Vagina (tissue), 2 donors: ENCODE results near the gene ASNS. TPM values are rescaled to one million over a fixed set of nuclear protein-coding genes. Genes with fewer than 3 reads are reported as not detected.
"Not testable (repeated sequence)": the region's sequence is repeated elsewhere in the genome, so short reads cannot be mapped to it uniquely, and the experiment has no call there.

Source experiments
- DNase-seq, 2 donors: peaks; one replicate each; pipeline ENCODE4 v3.0.0-alpha.2; 2017; ENCODE audit errors: extremely low spot score in 2 of 2
- H3K27ac ChIP-seq: fragments of 200-600 bp; sonication (generic); one replicate; pipeline ENCODE4 v1.5.1; 2019
- H3K27me3 ChIP-seq: fragments of 200-600 bp; sonication (generic); one replicate; pipeline ENCODE4 v1.5.1; 2019
- H3K36me3 ChIP-seq, 2 donors: fragments of 200-600 bp; sonication (generic); one replicate each; pipeline ENCODE4 v1.5.1; 2017 to 2019
- H3K4me1 ChIP-seq: fragments of 200-600 bp; sonication (generic); one replicate; pipeline ENCODE4 v1.5.1; 2019
- H3K4me3 ChIP-seq, 2 donors: fragments of 200-600 bp; sonication (generic); 1 replicate in 1 of 2; 2 replicates in 1 of 2; pipeline ENCODE4 v1.5.1; 2016 to 2019
- H3K9me3 ChIP-seq: fragments of 200-600 bp; sonication (generic); one replicate; pipeline ENCODE4 v1.5.1; 2019
- CTCF ChIP-seq, 3 experiments: fragments of 450-650 bp in 2 of 3; fragments of 200-600 bp in 1 of 3; sonication (generic) in 1 of 3; IDR thresholded peaks; one replicate each; pipeline ENCODE4 v1.5.1; 2017 to 2019; ENCODE audit warnings: antibody characterized with exemption in 3 of 3, mild to moderate bottlenecking in 2 of 3, moderate library complexity in 2 of 3
- POLR2A ChIP-seq, 2 donors: fragments of 450-650 bp; IDR thresholded peaks; one replicate each; pipeline ENCODE4 v1.6.1; 2017; ENCODE audit warnings: antibody characterized with exemption in 2 of 2, mild to moderate bottlenecking in 2 of 2, moderate library complexity in 2 of 2
- POLR2AphosphoS5 ChIP-seq, 2 donors: sonication (generic); formaldehyde crosslinking; IDR thresholded peaks; one replicate each; pipeline ENCODE4 v1.9.0; 2017; ENCODE audit warnings: antibody characterized with exemption in 2 of 2, mild to moderate bottlenecking in 2 of 2, low read depth in 1 of 2; ENCODE audit not compliant: insufficient read depth in 1 of 2
- intact Hi-C: fragments of 100-400 bp; cut with DNase I; formaldehyde crosslinking; loops from one replicate; pipeline ENCODE4 v1.15.1; 2023
- total RNA-seq: library from RNA; depleted of rRNA; stranded (reverse); fragments of >200 nt; gene quantifications from one replicate; pipeline ENCODE4 v1.2.3, GENCODE V29; 2016

Gene ASNS
- total RNA-seq, 1 donor from 2014 or later: 17.7 TPM

GRCh38 chr7:97858221-97858620, 14.0 kb downstream of the ASNS start:
- DNase-seq: no peak
- Histone ChIP-seq H3K9me3 (no peaks in the 10 kb centered on the region), H3K27ac (no peak overlapping the region), H3K4me3 (no peak overlapping the region), H3K27me3 (no peaks in the 10 kb centered on the region), H3K36me3 (peaks cover 0 to 18% of the 10 kb centered on the region in 2 donors), H3K4me1 (no peaks in the 10 kb centered on the region)
- TF ChIP-seq POLR2A (IDR thresholded peaks at IDR 0.05) (no peak), POLR2AphosphoS5 (IDR thresholded peaks at IDR 0.05; ENCODE audit: insufficient read depth in 1 of 2, low read depth in 1 of 2) (no peak), CTCF (IDR thresholded peaks at IDR 0.05) (no peak)
- intact Hi-C loops: no loop called here

DNA sequence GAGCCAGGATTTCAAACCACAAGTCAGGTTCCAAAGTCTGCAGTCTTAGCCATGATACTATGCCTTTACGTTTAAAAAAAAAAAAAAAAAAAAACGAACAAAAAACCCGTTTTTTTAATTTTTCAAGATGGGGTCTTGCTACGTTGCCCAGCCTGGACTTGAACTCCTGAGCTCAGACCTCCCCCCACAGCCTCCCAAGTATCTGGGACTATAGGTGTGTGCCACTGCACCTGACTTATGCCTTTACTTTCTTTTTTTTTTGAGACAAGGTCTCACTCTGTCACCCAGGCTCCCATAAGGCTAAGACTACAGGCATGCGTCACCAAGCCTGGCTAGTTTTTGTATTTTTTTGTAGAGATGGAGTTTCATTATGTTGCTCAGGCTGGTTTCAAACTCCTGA, 14.7 kb downstream of the ASNS start:
- H3K27ac ChIP-seq: no peak overlapping the region
- peaks cover 0 to 18% of the 10 kb centered on the region in 2 donors for H3K36me3 ChIP-seq
- no peak for TF ChIP-seq POLR2A (IDR thresholded peaks at IDR 0.05)
- TF ChIP-seq POLR2AphosphoS5 (IDR thresholded peaks at IDR 0.05; ENCODE audit: insufficient read depth in 1 of 2, low read depth in 1 of 2): no peak
- TF ChIP-seq CTCF (IDR thresholded peaks at IDR 0.05): no peak
- DNase-seq: no peak
- no peaks in the 10 kb centered on the region for H3K27me3 ChIP-seq
- H3K9me3 ChIP-seq: no peaks in the 10 kb centered on the region
- no peak overlapping the region for H3K4me3 ChIP-seq
- no peaks in the 10 kb centered on the region for H3K4me1 ChIP-seq
- intact Hi-C loops: no loop called here

- no peak for DNase-seq
- intact Hi-C loops: no loop called here
- Histone ChIP-seq H3K36me3 (peaks cover 0 to 22% of the 10 kb centered on the region in 2 donors), H3K4me1 (no peaks in the 10 kb centered on the region), H3K9me3 (no peaks in the 10 kb centered on the region), H3K27me3 (no peaks in the 10 kb centered on the region), H3K27ac (no peak overlapping the region), H3K4me3 (no peak overlapping the region)
- TF ChIP-seq POLR2AphosphoS5 (IDR thresholded peaks at IDR 0.05; ENCODE audit: insufficient read depth in 1 of 2, low read depth in 1 of 2): no peak
- no peak for TF ChIP-seq POLR2A (IDR thresholded peaks at IDR 0.05)
- TF ChIP-seq CTCF (IDR thresholded peaks at IDR 0.05): no peak
Observed at GRCh38 chr7:97851683-97852082, 20.5 kb downstream of the ASNS start.

- H3K4me3 ChIP-seq, H3K4me1 ChIP-seq, intact Hi-C loops, H3K27me3 ChIP-seq, H3K27ac ChIP-seq, DNase-seq, H3K9me3 ChIP-seq: not testable (repeated sequence)
- H3K36me3 ChIP-seq: peaks cover 0 to 22% of the 10 kb centered on the region in 2 donors
Observed at GRCh38 chr7:97850262-97851031, 21.8 kb downstream of the ASNS start.

- H3K4me3 ChIP-seq: no peak overlapping the region
- no peaks in the 10 kb centered on the region for H3K9me3 ChIP-seq
- TF ChIP-seq POLR2A (IDR thresholded peaks at IDR 0.05) (no peak), CTCF (IDR thresholded peaks at IDR 0.05) (no peak), POLR2AphosphoS5 (IDR thresholded peaks at IDR 0.05; ENCODE audit: insufficient read depth in 1 of 2, low read depth in 1 of 2) (no peak)
- H3K4me1 ChIP-seq: no peaks in the 10 kb centered on the region
- no peak for DNase-seq
- intact Hi-C loops: no loop called here
- no peak overlapping the region for H3K27ac ChIP-seq
- H3K27me3 ChIP-seq: no peaks in the 10 kb centered on the region
- H3K36me3 ChIP-seq: peaks cover 0 to 10% of the 10 kb centered on the region in 2 donors
Observed at GRCh38 chr7:97847791-97848190, 24.4 kb downstream of the ASNS start.
